ENCODE measurements around the gene MGAT5. TPM values are rescaled to one million over a fixed set of nuclear protein-coding genes. Genes with fewer than 3 reads are reported as not detected.

The MGAT5 gene
- total RNA-seq, 1 donor from 2014 or later, result 32.5 TPM

GRCh38 chr2:134491022-134491421 lies 237.2 kb downstream of the MGAT5 start:
- no peak for TF ChIP-seq CTCF (IDR thresholded peaks at IDR 0.05; ENCODE audit: insufficient read depth, low read length, poor library complexity, severe bottlenecking)
- DNase-seq (ENCODE audit: low read depth), result no peak
- Histone ChIP-seq H3K27me3 (ENCODE audit: control insufficient read depth, insufficient read depth, low read length) (no peaks in the 10 kb centered on the region), H3K36me3 (ENCODE audit: control insufficient read depth, insufficient read depth, low read length) (no peaks in the 10 kb centered on the region), H3K4me3 (ENCODE audit: low read depth, low read length) (no peak overlapping the region)

GRCh38 chr2:134491771-134492441 lies 238.0 kb downstream of the MGAT5 start:
- H3K36me3 ChIP-seq (ENCODE audit: control insufficient read depth, insufficient read depth, low read length), result no peaks in the 10 kb centered on the region
- no peaks in the 10 kb centered on the region for H3K27me3 ChIP-seq (ENCODE audit: control insufficient read depth, insufficient read depth, low read length)
- no peak overlapping the region for H3K4me3 ChIP-seq (ENCODE audit: low read depth, low read length)
- DNase-seq (ENCODE audit: low read depth), result no peak
- TF ChIP-seq CTCF (IDR thresholded peaks at IDR 0.05; ENCODE audit: insufficient read depth, low read length, poor library complexity, severe bottlenecking), result peak; percentile 39

- TF ChIP-seq CTCF (IDR thresholded peaks at IDR 0.05; ENCODE audit: insufficient read depth, low read length, poor library complexity, severe bottlenecking), result no peak
- Histone ChIP-seq H3K36me3 (ENCODE audit: control insufficient read depth, insufficient read depth, low read length) (no peaks in the 10 kb centered on the region), H3K4me3 (ENCODE audit: low read depth, low read length) (no peak overlapping the region), H3K27me3 (ENCODE audit: control insufficient read depth, insufficient read depth, low read length) (no peaks in the 10 kb centered on the region)
- no peak for DNase-seq (ENCODE audit: low read depth)
These were observed 239.9 kb downstream of the MGAT5 start for GRCh38 chr2:134493797-134494196.

GRCh38 chr2:134498654-134499053 lies 244.8 kb downstream of the MGAT5 start:
- no peaks in the 10 kb centered on the region for H3K27me3 ChIP-seq (ENCODE audit: control insufficient read depth, insufficient read depth, low read length)
- no peaks in the 10 kb centered on the region for H3K36me3 ChIP-seq (ENCODE audit: control insufficient read depth, insufficient read depth, low read length)
- no peak for TF ChIP-seq CTCF (IDR thresholded peaks at IDR 0.05; ENCODE audit: insufficient read depth, low read length, poor library complexity, severe bottlenecking)
- no peak overlapping the region for H3K4me3 ChIP-seq (ENCODE audit: low read depth, low read length)
- no peak for DNase-seq (ENCODE audit: low read depth)

GRCh38 chr2:134499307-134499926 lies 245.5 kb downstream of the MGAT5 start:
- H3K27me3 ChIP-seq (ENCODE audit: control insufficient read depth, insufficient read depth, low read length), result no peaks in the 10 kb centered on the region
- no peaks in the 10 kb centered on the region for H3K36me3 ChIP-seq (ENCODE audit: control insufficient read depth, insufficient read depth, low read length)

More at GRCh38 chr2:134499307-134499926, 245.5 kb downstream of the MGAT5 start:
- DNase-seq (ENCODE audit: low read depth), result no peak
- TF ChIP-seq CTCF (IDR thresholded peaks at IDR 0.05; ENCODE audit: insufficient read depth, low read length, poor library complexity, severe bottlenecking), result no peak
- no peak overlapping the region for H3K4me3 ChIP-seq (ENCODE audit: low read depth, low read length)

All from kidney epithelial cell (primary cell).